Trophoblast cell (in vitro differentiated cells and primary cell): ENCODE results near the gene TXNDC5.

Source experiments
- DNase-seq, 2 donors: peaks; one replicate each; pipeline ENCODE4 v3.0.0-alpha.2; 2016
- H2AFZ ChIP-seq: 2 replicates; pipeline ENCODE4 v1.6.1; 2013; ENCODE audit warnings: low read length, moderate library complexity, mild to moderate bottlenecking; ENCODE audit not compliant: insufficient read depth, poor library complexity
- H2AK5ac ChIP-seq: 2 replicates; pipeline ENCODE4 v1.6.1; 2013; ENCODE audit warnings: mild to moderate bottlenecking, low read length
- H2BK120ac ChIP-seq: 2 replicates; pipeline ENCODE4 v1.6.1; 2013; ENCODE audit warnings: low read length, mild to moderate bottlenecking, moderate library complexity; ENCODE audit not compliant: insufficient read depth, poor library complexity
- H2BK12ac ChIP-seq: 2 replicates; pipeline ENCODE4 v1.6.1; 2013; ENCODE audit warnings: mild to moderate bottlenecking, low read length, moderate library complexity
- H2BK5ac ChIP-seq: 2 replicates; pipeline ENCODE4 v1.6.1; 2013; ENCODE audit warnings: low read length, low read depth, moderate library complexity, mild to moderate bottlenecking; ENCODE audit not compliant: poor library complexity
- H3K14ac ChIP-seq: 2 replicates; pipeline ENCODE4 v1.6.1; 2013; ENCODE audit warnings: mild to moderate bottlenecking, low read length
- H3K18ac ChIP-seq: 2 replicates; pipeline ENCODE4 v1.6.1; 2013; ENCODE audit warnings: mild to moderate bottlenecking, low read length
- H3K23ac ChIP-seq: 2 replicates; pipeline ENCODE4 v1.6.1; 2013; ENCODE audit warnings: low read length
- H3K27ac ChIP-seq: 2 replicates; pipeline ENCODE4 v1.5.1; 2013; ENCODE audit warnings: low read depth, mild to moderate bottlenecking, inconsistent platforms, low read length, moderate library complexity
- H3K27me3 ChIP-seq: 2 replicates; pipeline ENCODE4 v1.6.1; 2013; ENCODE audit warnings: inconsistent platforms, mild to moderate bottlenecking, low read length, moderate library complexity; ENCODE audit not compliant: insufficient read depth
- H3K36me3 ChIP-seq, 2 experiments: 1 replicate in 1 of 2; 2 replicates in 1 of 2; pipeline ENCODE4 v1.6.1; 2013; ENCODE audit warnings: low read length in 2 of 2, mild to moderate bottlenecking in 2 of 2, moderate library complexity in 1 of 2; ENCODE audit not compliant: insufficient read depth in 2 of 2, control insufficient read depth in 1 of 2
- H3K4ac ChIP-seq: 2 replicates; pipeline ENCODE4 v1.6.1; 2013; ENCODE audit warnings: low read depth, mild to moderate bottlenecking, low read length, moderate library complexity
- H3K4me1 ChIP-seq, 2 experiments: 1 replicate in 1 of 2; 2 replicates in 1 of 2; pipeline ENCODE4 v1.6.1; 2013; ENCODE audit warnings: low read length in 2 of 2, mild to moderate bottlenecking in 2 of 2, moderate library complexity in 1 of 2; ENCODE audit not compliant: insufficient read depth in 2 of 2, control insufficient read depth in 1 of 2
- H3K4me2 ChIP-seq: 2 replicates; pipeline ENCODE4 v1.6.1; 2013; ENCODE audit warnings: inconsistent platforms, mild to moderate bottlenecking, low read length, moderate library complexity
- H3K4me3 ChIP-seq: 2 replicates; pipeline ENCODE4 v1.5.1; 2013; ENCODE audit warnings: mild to moderate bottlenecking, low read depth, low read length, inconsistent platforms
- H3K79me1 ChIP-seq: one replicate; pipeline ENCODE4 v1.6.1; 2013; ENCODE audit warnings: low read length
- H3K79me2 ChIP-seq: 2 replicates; pipeline ENCODE4 v1.6.1; 2013; ENCODE audit warnings: low read length, mild to moderate bottlenecking; ENCODE audit not compliant: control insufficient read depth, insufficient read depth, poor library complexity
- H3K9ac ChIP-seq: 2 replicates; pipeline ENCODE4 v1.6.1; 2013; ENCODE audit warnings: mild to moderate bottlenecking, low read length
- H3K9me3 ChIP-seq: 2 replicates; pipeline ENCODE4 v1.6.1; 2013; ENCODE audit warnings: low read depth, mild to moderate bottlenecking, control low read depth, inconsistent platforms, low read length; ENCODE audit not compliant: insufficient read depth
- H4K12ac ChIP-seq: 2 replicates; pipeline ENCODE4 v1.6.1; 2013; ENCODE audit warnings: low read depth, mild to moderate bottlenecking, low read length, moderate library complexity
- H4K8ac ChIP-seq: 2 replicates; pipeline ENCODE4 v1.6.1; 2013; ENCODE audit warnings: low read depth, mild to moderate bottlenecking, low read length, moderate library complexity
- H4K91ac ChIP-seq: one replicate; pipeline ENCODE4 v1.6.1; 2013; ENCODE audit warnings: low read depth, mild to moderate bottlenecking, low read length, moderate library complexity
- WGBS: extraction: QIAGEN DNeasy Blood & Tissue Kit; methylation state at CpG from one replicate; pipeline ENCODE4 v1.1.7; 2013; ENCODE audit warnings: missing lambda C conversion rate; ENCODE audit not compliant: insufficient read length, insufficient coverage; ENCODE audit errors: extremely low coverage; 5-methylcytosine and 5-hydroxymethylcytosine counted together

The TXNDC5 gene

DNA sequence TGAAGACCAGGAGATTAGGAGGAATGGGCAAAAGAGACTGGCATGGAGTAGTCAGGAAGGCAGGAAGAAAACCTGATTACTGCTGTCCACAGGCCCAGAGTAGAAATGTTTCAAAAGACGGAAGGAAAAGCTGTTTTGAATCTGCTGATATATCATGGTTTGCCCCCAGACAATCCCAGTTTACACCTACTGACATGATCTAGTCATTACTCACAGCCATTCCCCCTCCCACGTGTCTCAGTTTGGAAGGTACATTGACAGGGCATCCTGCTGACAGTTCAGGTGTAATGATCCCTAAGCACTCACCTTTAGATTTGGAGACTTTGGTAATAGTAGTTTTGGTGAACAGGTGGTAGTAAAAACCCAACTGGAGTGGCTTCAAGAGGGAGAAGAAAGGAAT, 9.8 kb upstream of the TXNDC5 start:
- no CpG with 5 or more reads among the region's 2 CpGs for WGBS
- no peak overlapping the region for H3K9ac ChIP-seq
- no peak for DNase-seq
- H2BK12ac ChIP-seq = no peak overlapping the region
- H3K4me2 ChIP-seq = no peak overlapping the region
- H2BK120ac ChIP-seq = no peak overlapping the region
- no peak overlapping the region for H4K91ac ChIP-seq
- H3K79me2 ChIP-seq = no peaks in the 10 kb centered on the region
- no peak overlapping the region for H2BK5ac ChIP-seq
- no peak overlapping the region for H3K4ac ChIP-seq
- H3K4me3 ChIP-seq = no peak overlapping the region
- no peaks in the 10 kb centered on the region for H3K9me3 ChIP-seq
- no peak overlapping the region for H4K12ac ChIP-seq
- no peak overlapping the region for H3K14ac ChIP-seq
- no peaks in the 10 kb centered on the region for H3K79me1 ChIP-seq
- no peak overlapping the region for H3K18ac ChIP-seq
- H2AK5ac ChIP-seq = no peak overlapping the region
- H3K4me1 ChIP-seq = peaks cover 2 to 5% of the 10 kb centered on the region in 2 experiments
- no peaks in the 10 kb centered on the region for H3K27me3 ChIP-seq
- no peak overlapping the region for H3K23ac ChIP-seq
- H2AFZ ChIP-seq = no peak overlapping the region
- no peaks in the 10 kb centered on the region for H3K36me3 ChIP-seq
- no peak overlapping the region for H3K27ac ChIP-seq
- no peak overlapping the region for H4K8ac ChIP-seq

DNA sequence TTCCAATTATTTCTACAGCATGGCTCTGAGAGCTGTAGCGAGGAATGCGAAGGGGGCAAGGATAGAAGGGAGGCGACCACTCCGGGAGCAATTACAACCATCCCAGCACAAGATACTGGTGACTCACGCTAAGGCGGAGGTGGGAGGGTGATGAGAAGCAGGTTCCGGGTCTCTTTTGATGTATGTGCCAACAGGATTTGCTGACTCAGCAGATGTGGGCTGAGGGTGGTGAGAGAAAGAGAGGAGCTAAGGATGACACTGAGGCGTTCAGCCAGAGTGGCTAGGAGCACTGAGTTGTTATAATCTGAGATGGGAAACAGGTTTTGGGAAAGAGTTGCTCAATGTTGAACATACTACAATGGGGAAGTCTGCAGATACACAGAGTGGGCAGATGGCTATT, 9.3 kb upstream of the TXNDC5 start:
- Histone ChIP-seq H2BK120ac (no peak overlapping the region), H2BK12ac (no peak overlapping the region), H3K27me3 (no peaks in the 10 kb centered on the region), H3K79me2 (no peaks in the 10 kb centered on the region), H2AFZ (no peak overlapping the region), H3K27ac (no peak overlapping the region), H3K14ac (no peak overlapping the region), H3K4me3 (no peak overlapping the region), H3K79me1 (no peaks in the 10 kb centered on the region), H3K4me1 (peaks cover 2 to 5% of the 10 kb centered on the region in 2 experiments), H4K12ac (no peak overlapping the region), H3K9me3 (no peaks in the 10 kb centered on the region), H3K36me3 (no peaks in the 10 kb centered on the region), H3K18ac (no peak overlapping the region), H3K4ac (no peak overlapping the region), H3K9ac (no peak overlapping the region), H2AK5ac (no peak overlapping the region), H4K91ac (no peak overlapping the region), H4K8ac (no peak overlapping the region), H3K4me2 (no peak overlapping the region), H3K23ac (no peak overlapping the region), H2BK5ac (no peak overlapping the region)
- no CpG with 5 or more reads among the region's 8 CpGs for WGBS
- DNase-seq = peak; percentile 38 to 41

DNA sequence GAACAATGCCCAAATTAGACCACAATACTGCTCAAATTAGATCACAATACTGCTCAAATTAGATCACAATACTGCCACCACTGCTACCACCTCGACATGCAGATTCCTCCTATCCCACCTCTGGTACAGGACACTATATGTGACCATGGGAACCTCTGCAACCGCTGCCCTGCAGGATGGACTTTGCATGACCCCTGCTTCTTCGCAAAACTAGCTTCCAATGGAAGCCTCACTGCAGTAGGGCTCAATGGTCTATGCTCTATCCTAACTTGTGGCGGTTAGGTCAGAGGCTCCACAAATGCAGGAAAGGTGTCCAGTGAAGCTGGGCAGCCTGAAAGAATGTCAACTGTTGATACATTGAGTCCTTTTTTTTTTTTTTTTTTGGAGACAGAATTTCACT, 7.8 kb upstream of the TXNDC5 start:
- Histone ChIP-seq H3K9me3 (no peaks in the 10 kb centered on the region), H2BK120ac (no peak overlapping the region), H3K79me1 (no peaks in the 10 kb centered on the region), H2BK5ac (no peak overlapping the region), H2BK12ac (no peak overlapping the region), H3K4me1 (peaks cover 2 to 5% of the 10 kb centered on the region in 2 experiments), H3K4ac (no peak overlapping the region), H2AFZ (no peak overlapping the region), H4K12ac (no peak overlapping the region), H3K27ac (no peak overlapping the region), H2AK5ac (no peak overlapping the region), H3K14ac (no peak overlapping the region), H3K4me2 (no peak overlapping the region), H3K4me3 (no peak overlapping the region), H4K91ac (no peak overlapping the region), H3K36me3 (no peaks in the 10 kb centered on the region), H3K18ac (no peak overlapping the region), H4K8ac (no peak overlapping the region), H3K79me2 (no peaks in the 10 kb centered on the region), H3K9ac (no peak overlapping the region), H3K27me3 (no peaks in the 10 kb centered on the region), H3K23ac (no peak overlapping the region)
- WGBS = no CpG with 5 or more reads among the region's 4 CpGs
- no peak for DNase-seq

DNA sequence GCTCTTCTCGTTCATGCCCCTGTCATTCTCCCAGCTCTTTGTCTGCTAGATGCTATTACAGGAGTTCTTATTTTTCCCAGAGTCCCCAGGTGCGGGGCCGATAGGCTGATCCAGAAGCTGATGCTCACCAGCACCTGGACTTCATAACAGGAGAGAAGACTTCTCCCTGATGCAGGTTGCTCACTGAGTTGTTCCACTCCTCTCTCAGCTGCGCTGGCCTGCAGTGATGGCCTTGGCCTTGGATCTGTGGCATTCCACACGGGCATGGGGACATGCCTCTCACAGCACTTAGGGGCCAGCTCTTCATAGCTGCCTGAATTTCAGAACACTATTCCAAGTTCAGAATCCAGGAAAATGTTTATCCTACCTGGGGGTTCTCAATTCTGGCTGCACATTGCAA, 7.1 kb upstream of the TXNDC5 start:
- Histone ChIP-seq H4K8ac (no peak overlapping the region), H3K27ac (no peak overlapping the region)

More for the DNA sequence above, 7.1 kb upstream of the TXNDC5 start:
- peaks cover 1% of the 10 kb centered on the region for H3K9me3 ChIP-seq
- no peak overlapping the region for H2AFZ ChIP-seq
- no peak for DNase-seq
- no CpG with 5 or more reads among the region's 5 CpGs for WGBS
- H4K12ac ChIP-seq = no peak overlapping the region
- H3K4ac ChIP-seq = no peak overlapping the region
- H2AK5ac ChIP-seq = no peak overlapping the region
- no peaks in the 10 kb centered on the region for H3K27me3 ChIP-seq
- H3K18ac ChIP-seq = no peak overlapping the region
- H2BK5ac ChIP-seq = no peak overlapping the region
- H3K14ac ChIP-seq = no peak overlapping the region
- no peak overlapping the region for H3K4me2 ChIP-seq
- H2BK120ac ChIP-seq = no peak overlapping the region
- no peak overlapping the region for H3K4me3 ChIP-seq
- no peak overlapping the region for H3K9ac ChIP-seq
- no peak overlapping the region for H3K23ac ChIP-seq
- H3K36me3 ChIP-seq = no peaks in the 10 kb centered on the region
- no peaks in the 10 kb centered on the region for H3K79me2 ChIP-seq
- no peak overlapping the region for H2BK12ac ChIP-seq
- H3K4me1 ChIP-seq = peaks cover 2 to 5% of the 10 kb centered on the region in 2 experiments
- no peak overlapping the region for H4K91ac ChIP-seq
- H3K79me1 ChIP-seq = no peaks in the 10 kb centered on the region
